HG03575 (cell line): ENCODE measurements around the gene C20orf96.

Experiments used
- ATAC-seq: cut with Tn5 transposase; IDR thresholded peaks from one replicate; pipeline ENCODE4 v1.9.1; 2021; ENCODE audit not compliant: unreplicated experiment, insufficient number of reproducible peaks, low FRiP score; ENCODE audit errors: extremely low read depth

Gene C20orf96

GRCh38 chr20:313402-313801 is 22.9 kb upstream of the C20orf96 start:
- ATAC-seq: no peak

- no peak for ATAC-seq
Measured at GRCh38 chr20:312866-313265, 22.3 kb upstream of the C20orf96 start.

DNA sequence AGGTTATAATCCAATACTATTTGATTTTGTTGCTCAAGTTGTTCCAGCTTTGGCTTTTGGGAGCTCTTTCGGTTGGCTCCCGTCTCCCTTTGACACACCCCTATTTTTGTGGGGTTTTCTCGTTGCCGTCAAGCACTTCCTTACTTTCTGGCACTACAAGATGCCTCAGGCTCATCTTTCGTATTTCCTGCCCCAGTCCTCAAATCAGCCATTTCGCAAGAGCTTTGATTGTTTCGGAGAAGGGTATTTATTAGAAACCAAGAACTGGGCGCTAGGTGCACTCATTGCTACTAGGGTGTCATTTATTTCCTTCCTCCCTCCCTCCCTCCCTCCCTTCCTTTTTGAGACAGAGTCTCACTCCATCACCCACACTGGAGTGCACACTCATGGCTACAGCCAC is 21.5 kb upstream of the C20orf96 start:
- no peak for ATAC-seq

- no peak for ATAC-seq
Measured at GRCh38 chr20:311609-312008, 21.1 kb upstream of the C20orf96 start.

DNA sequence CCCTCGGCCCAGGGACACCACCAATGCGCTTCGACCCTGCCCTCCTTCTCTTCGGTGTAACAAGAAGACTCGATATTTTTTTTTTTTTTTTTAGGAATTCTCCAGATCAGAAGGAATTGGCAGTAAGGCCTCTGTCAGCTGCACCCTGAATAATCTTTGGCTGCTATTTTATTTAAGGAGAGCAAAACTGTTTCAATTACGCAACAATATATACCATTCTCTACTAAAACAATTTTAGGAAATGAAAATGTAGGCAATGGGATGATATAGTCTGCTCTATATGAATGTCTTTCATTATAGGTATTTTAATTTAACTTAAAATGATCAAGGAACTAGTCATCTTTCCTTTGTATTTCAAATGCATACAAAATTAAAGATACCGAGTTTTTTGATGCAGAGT is 20.1 kb upstream of the C20orf96 start:
- no peak for ATAC-seq

DNA sequence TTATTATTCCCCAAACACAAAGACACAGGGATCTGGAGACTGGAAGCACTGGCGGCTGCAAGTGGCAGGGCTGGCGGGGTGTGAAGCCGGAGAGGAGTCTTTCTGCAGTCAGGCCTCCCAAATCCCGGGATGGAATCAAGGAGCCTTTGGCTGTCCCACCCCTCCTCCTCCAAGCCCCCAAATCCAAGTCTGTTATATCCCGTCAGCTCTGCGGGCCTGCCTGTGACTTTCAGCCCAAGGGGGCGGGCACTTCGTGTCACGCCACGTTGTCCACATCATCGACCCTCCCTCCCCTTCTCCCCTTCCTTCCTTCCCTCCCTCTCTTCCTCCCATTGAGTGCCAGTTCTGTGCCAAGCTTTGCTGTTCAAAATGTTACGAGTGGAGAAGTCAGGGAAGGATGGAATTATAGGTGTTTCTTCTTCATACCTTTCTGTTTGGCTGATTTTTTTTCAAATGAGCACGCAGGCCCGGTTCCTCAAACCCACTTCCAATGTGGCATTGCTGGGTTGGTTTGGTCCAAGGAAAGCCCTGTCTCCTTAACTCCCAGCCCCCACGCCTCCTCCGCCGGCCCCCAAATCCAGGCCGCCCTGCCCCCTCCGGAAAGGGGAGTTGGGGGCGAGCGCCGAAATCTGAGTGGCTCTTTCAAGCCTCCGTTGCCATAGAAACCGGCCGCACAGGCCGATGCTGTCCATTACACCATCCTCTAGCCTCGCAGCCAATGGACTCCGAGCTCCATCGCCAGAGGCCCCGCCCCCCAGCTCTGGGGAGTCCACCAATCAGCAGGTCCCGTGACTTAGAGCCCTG is 19.5 kb upstream of the C20orf96 start:
- peak; percentile 84 for ATAC-seq

DNA sequence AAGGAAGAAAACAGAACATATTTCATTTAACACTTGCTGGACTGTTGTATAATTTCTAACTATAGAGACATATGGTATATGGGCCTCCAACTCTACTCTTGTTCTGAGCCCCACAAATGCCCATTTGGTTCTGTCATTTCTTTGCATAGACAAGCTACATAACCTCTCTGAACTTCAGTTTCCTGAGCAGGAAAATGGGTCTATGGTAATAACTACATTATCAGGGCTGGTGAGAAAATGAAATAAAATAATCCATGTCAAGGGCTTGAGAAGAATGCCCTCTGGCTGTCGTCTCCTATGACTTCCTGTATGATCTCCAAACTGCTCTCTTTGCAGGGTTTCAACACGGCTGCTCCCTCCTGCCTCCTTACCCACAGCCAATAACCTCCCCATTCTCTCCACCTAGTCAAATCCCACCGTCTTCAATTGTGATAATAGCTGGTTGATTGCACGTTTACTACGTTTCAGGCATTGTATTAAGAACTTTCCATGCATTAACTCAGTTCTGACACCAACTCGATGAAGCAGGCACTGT is 18.8 kb upstream of the C20orf96 start:
- ATAC-seq: no peak

DNA sequence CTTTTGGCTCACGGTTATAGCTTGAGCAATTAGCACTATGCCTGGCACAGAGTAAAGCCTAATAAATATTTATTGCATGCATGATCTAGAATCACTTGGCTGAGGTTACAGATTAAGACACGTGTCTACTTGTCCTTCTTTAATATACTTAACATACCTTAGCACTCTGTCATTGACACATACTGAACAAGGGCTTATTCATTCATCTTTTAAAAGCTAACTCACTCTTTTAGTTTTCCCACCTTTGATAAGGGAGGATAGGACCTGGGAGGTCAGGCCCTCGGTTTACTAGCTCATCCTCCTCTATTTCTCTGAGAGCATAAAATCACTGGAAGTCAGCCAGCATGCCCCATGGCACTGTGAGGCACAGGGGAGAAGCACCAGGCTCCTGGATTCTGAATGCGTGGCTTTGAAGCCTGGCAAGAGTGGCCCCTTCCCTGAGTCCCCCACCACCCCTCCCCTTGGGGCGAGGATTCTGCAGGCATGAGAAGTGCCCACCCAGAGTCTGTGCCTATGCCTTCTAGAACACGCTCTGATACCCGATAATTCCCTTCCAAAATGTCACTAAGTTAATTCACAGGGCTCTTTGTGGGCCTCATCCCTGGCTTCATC is 18.0 kb upstream of the C20orf96 start:
- no peak for ATAC-seq

DNA sequence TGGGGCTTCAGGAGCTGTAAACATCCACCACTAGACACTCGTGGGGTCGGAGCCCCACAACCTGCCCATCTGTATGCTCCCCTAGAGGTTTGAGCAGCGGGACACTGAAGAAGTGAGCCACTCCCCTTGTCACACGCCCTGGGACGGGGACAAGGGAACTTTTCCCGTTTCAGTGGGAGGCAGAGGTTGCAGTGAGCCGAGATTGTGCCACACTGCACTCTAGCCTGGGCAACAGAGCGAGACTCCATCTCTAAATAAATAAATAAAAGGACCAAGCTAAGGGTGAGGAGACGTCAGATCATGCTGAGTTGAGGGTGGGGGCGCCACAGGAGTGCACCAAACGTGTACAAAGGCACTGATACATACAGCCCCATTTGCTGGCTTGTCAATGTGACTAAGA is 15.2 kb upstream of the C20orf96 start:
- no peak for ATAC-seq

DNA sequence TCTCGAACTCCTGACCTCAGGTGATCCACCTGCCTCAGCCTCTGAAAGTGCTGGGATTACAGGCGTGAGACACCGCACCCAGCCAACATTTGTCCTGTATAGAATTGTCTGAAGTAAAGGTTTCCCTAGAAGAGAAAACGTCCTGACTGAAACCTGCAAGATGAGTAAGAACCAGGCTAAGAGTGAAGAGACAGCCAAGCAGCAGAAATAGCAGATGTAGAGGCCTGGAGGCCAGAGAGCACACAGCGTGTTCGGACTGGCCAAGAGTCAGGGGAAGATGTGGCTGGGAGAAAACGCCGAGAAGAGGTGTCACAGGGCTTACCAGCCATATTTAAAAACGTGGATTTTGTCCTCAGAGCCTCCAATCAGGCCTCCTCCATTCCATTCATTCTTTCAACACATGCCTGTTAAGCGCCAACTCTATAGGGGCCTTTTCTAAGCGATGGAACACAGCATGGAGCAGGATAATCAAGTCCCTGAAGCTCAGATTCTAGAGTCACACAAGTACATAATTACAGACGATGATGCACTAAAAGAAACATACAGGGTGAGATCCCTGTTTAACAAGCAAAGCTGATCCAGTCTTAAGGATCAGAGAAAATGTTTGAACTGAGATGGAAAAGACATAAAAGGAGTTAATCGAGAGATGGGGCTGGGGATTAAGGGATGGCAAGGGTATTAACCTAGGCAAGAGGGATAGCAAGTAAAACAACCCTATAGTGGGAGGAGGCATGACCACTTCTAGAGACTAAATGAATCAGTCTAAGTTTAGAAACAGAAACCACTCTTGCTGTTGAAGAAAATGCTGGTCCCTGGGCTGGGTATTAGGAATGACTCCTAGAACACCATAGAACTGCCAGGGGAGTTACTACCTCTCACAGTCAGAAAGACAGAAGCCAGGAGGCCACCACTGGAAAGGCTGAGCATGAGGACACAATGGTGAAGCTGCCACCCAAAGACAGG is 11.6 kb upstream of the C20orf96 start:
- no peak for ATAC-seq

DNA sequence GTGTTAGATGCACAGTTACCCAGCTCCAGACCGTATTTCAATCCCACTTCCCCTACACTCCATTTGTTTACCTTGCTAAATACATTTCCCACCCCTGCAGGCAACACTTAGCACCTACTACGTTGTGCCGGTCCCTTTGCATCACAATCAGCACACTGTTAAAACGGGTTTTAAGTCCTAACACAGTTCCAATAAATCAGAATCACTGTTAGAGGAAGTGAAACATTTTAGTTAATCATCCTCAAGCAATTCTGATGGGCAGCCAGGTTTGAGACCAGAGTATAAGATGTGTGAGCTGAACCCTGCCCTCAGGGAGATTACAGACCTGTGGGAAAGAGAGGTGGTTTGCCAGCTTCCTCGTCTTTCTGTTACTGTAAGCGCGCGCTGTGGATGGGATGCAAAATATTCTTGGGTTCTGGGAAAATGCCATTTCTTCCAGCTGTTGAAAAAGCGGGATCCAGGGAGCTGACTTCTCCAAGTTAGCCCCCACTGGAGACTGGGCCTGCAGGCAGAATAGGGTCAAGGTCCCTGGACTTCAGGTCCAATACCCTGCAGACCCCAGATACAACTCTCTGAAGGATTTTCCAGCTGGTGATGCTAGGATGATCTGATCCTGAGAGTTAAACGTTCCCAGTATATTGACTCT is 9.9 kb upstream of the C20orf96 start:
- no peak for ATAC-seq

- no peak for ATAC-seq
Measured at GRCh38 chr20:298776-299391, 8.3 kb upstream of the C20orf96 start.

DNA sequence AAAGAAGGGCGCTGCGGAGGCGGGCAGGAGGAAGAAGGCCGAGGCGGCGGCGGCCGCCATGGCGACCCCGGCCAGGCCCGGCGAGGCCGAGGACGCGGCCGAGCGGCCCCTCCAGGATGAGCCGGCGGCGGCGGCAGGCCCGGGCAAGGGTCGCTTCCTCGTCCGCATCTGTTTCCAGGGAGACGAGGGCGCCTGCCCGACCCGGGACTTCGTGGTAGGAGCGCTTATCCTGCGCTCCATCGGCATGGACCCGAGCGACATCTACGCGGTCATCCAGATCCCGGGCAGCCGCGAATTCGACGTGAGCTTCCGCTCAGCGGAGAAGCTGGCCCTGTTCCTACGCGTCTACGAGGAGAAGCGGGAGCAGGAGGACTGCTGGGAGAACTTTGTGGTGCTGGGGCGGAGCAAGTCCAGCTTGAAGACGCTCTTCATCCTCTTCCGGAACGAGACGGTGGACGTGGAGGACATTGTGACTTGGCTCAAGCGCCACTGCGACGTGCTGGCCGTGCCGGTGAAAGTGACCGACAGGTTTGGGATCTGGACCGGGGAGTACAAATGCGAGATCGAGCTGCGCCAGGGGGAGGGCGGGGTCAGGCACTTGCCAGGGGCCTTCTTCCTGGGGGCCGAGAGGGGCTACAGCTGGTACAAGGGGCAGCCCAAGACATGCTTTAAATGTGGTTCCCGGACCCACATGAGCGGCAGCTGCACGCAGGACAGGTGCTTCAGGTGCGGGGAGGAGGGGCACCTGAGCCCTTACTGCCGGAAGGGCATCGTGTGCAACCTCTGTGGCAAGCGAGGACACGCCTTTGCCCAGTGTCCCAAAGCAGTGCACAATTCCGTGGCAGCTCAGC is 7.6 kb upstream of the C20orf96 start:
- no peak for ATAC-seq

DNA sequence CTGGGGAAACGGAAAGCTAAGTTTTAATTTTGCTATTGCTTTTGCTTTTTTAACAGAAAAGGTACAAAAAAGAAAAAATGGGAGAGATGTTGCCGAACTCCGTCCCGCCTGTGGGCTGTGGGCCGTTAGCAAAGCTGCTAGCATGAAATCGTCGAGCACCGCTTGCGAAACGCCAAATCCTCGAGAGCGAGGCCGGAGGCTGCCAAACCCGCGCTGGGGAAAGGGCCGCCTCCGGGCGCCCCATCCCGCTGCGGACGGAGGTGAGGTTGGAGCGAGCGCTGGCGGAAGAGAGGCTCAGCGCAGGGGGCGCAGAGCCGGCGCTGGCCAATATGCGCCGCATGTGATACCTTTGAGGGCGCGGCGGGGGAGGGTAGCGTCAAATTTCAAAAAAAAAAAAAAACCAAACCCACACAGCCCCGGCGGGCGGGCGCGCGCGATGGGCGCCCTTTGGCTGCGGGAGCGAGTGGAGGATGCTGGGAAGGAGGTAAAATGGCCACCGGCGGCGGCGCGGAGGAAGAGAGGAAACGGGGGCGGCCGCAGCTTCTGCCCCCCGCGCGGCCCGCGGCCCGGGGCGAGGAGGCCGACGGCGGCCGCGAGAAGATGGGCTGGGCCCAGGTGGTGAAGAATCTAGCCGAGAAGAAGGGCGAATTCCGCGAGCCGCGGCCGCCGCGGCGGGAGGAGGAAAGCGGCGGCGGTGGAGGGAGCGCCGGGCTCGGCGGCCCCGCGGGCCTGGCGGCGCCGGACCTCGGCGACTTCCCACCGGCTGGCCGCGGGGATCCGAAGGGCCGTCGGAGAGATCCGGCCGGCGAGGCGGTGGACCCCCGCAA is 6.8 kb upstream of the C20orf96 start, which contains the start of gene ZCCHC3:
Gene ZCCHC3, plus strand, starts transcription at position 473 of the 827 bp plus-strand sequence. Its CDS starts 17 bp downstream, at position 490.
- peak; percentile 43 for ATAC-seq

DNA sequence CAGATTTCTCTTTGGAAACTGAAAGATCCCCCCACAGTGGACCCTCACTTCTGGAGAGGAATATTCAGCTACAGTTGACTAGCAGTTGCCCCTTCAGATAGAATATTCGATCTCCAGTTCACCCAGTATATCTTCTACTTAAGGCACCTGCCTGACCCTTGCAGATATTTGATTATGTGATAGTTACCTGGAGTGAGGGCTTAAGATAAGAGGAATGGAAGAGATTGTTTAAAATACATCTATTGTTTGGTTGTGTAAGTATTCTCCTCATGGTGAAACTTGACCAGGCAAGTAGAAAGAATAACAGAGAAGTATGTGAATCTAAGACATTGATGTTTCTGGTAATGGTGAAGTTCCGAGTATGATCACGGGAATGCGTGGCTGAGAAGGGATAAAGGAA is 5.3 kb upstream of the C20orf96 start:
- no peak for ATAC-seq

DNA sequence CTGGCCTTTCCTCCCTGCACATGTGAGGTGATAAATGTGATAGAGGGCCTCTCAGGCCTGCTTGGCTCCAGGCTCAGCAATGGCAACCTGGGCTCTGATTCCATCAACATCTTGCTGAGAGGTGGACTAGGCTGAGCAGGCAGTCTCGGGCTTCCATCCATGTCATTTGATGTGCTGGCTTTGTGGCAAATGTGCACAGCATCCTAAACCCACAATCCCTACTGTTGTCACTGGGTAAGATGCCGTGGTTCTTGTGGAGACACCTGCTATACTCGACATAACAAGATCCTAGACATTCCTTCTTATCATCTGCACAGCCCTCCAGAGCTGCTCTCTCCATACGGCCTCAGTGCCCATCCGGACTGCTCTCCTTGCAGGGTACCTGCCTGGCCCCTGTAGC is 4.1 kb upstream of the C20orf96 start:
- no peak for ATAC-seq

GRCh38 chr20:289693-290083 is 862 bp downstream of the C20orf96 start:
- no peak for ATAC-seq
